ENCODE measurements around the gene TMEM222. TPM values are rescaled to one million over a fixed set of nuclear protein-coding genes. Genes with fewer than 3 reads are reported as not detected.

Gene TMEM222
- total RNA-seq, 1 donor: 17.3 TPM

GRCh38 chr1:27357281-27358037 is 35.5 kb downstream of the TMEM222 start:
- peak; percentile 75 for TF ChIP-seq CTCF (IDR thresholded peaks at IDR 0.05; ENCODE audit: insufficient read depth, low read depth, low read length)
- no peak overlapping the region for H3K4me3 ChIP-seq (ENCODE audit: low read depth, low read length)
- peak; percentile 51 for DNase-seq (ENCODE audit: low read depth)

GRCh38 chr1:27358038-27358927 is 36.3 kb downstream of the TMEM222 start:
- no peak overlapping the region for H3K4me3 ChIP-seq (ENCODE audit: low read depth, low read length)
- DNase-seq (ENCODE audit: low read depth): no peak
- no peak for TF ChIP-seq CTCF (IDR thresholded peaks at IDR 0.05; ENCODE audit: insufficient read depth, low read depth, low read length)

GRCh38 chr1:27358928-27359313 is 37.0 kb downstream of the TMEM222 start:
- H3K4me3 ChIP-seq (ENCODE audit: low read depth, low read length): no peak overlapping the region
- no peak for DNase-seq (ENCODE audit: low read depth)
- TF ChIP-seq CTCF (IDR thresholded peaks at IDR 0.05; ENCODE audit: insufficient read depth, low read depth, low read length): no peak

- no peak for DNase-seq (ENCODE audit: low read depth)
- H3K4me3 ChIP-seq (ENCODE audit: low read depth, low read length): no peak overlapping the region
- TF ChIP-seq CTCF (IDR thresholded peaks at IDR 0.05; ENCODE audit: insufficient read depth, low read depth, low read length): no peak
Measured at GRCh38 chr1:27359822-27360158, 37.8 kb downstream of the TMEM222 start.

GRCh38 chr1:27360159-27361043 is 38.4 kb downstream of the TMEM222 start:
- TF ChIP-seq CTCF (IDR thresholded peaks at IDR 0.05; ENCODE audit: insufficient read depth, low read depth, low read length): no peak
- no peak overlapping the region for H3K4me3 ChIP-seq (ENCODE audit: low read depth, low read length)
- no peak for DNase-seq (ENCODE audit: low read depth)

- H3K4me3 ChIP-seq (ENCODE audit: low read depth, low read length): no peak overlapping the region
- no peak for DNase-seq (ENCODE audit: low read depth)
- TF ChIP-seq CTCF (IDR thresholded peaks at IDR 0.05; ENCODE audit: insufficient read depth, low read depth, low read length): no peak
Measured at GRCh38 chr1:27361044-27361402, 39.1 kb downstream of the TMEM222 start.
